GM18526 (cell line): Measurements from ENCODE around the gene BHLHA15.

ENCODE experiments used
- POLR2A ChIP-seq: IDR thresholded peaks from 3 replicates; pipeline ENCODE4 v1.6.1; 2011; ENCODE audit not compliant: insufficient read length; ENCODE audit errors: extremely low read depth

The BHLHA15 gene

GRCh38 chr7:98211221-98211675 is at the start of gene BHLHA15:
Gene BHLHA15, plus strand, starts transcription at chr7:98211439. Its CDS starts 871 bp downstream, at chr7:98212310.
- no peak for TF ChIP-seq POLR2A

- TF ChIP-seq POLR2A = no peak
These were observed 48.5 kb upstream of the BHLHA15 start for GRCh38 chr7:98162758-98163157.

GRCh38 chr7:98163269-98163668 is 48.0 kb upstream of the BHLHA15 start:
- TF ChIP-seq POLR2A = no peak

GRCh38 chr7:98163704-98164494 is 47.3 kb upstream of the BHLHA15 start:
- no peak for TF ChIP-seq POLR2A

GRCh38 chr7:98165827-98166667 is 45.2 kb upstream of the BHLHA15 start:
- no peak for TF ChIP-seq POLR2A

- no peak for TF ChIP-seq POLR2A
These were observed 44.6 kb upstream of the BHLHA15 start for GRCh38 chr7:98166668-98166970.

GRCh38 chr7:98167653-98168052 is 43.6 kb upstream of the BHLHA15 start:
- TF ChIP-seq POLR2A = no peak

GRCh38 chr7:98168181-98168903 is 42.9 kb upstream of the BHLHA15 start:
- TF ChIP-seq POLR2A = no peak

GRCh38 chr7:98168904-98169621 is 42.2 kb upstream of the BHLHA15 start:
- no peak for TF ChIP-seq POLR2A

- TF ChIP-seq POLR2A = no peak
These were observed 40.3 kb upstream of the BHLHA15 start for GRCh38 chr7:98170966-98171365.

- TF ChIP-seq POLR2A = no peak
These were observed 39.8 kb upstream of the BHLHA15 start for GRCh38 chr7:98171449-98171848.

GRCh38 chr7:98174334-98175259 is 36.6 kb upstream of the BHLHA15 start:
- TF ChIP-seq POLR2A = no peak

- TF ChIP-seq POLR2A = no peak
These were observed 35.8 kb upstream of the BHLHA15 start for GRCh38 chr7:98175260-98175940.

GRCh38 chr7:98177553-98177952 is 33.7 kb upstream of the BHLHA15 start:
- no peak for TF ChIP-seq POLR2A

GRCh38 chr7:98178321-98178720 is 32.9 kb upstream of the BHLHA15 start:
- no peak for TF ChIP-seq POLR2A
